Endothelial cell (in vitro differentiated cells): ENCODE data around the gene SMAD7. TPM values are rescaled to one million over a fixed set of nuclear protein-coding genes. Genes with fewer than 3 reads are reported as not detected.

Experiments
- DNase-seq: peaks from one replicate; pipeline ENCODE4 v3.0.0; 2021; ENCODE audit warnings: low spot score
- H3K27ac Mint-ChIP-seq: one replicate; pipeline ENCODE4 v1.8.0; 2021; ENCODE audit warnings: mixed read lengths, inconsistent platforms; ENCODE audit not compliant: unreplicated experiment
- H3K27me3 Mint-ChIP-seq: one replicate; pipeline ENCODE4 v1.8.0; 2021; ENCODE audit warnings: mild to moderate bottlenecking, moderate library complexity, mixed read lengths, inconsistent platforms; ENCODE audit not compliant: unreplicated experiment
- H3K36me3 Mint-ChIP-seq: one replicate; pipeline ENCODE4 v1.8.0; 2021; ENCODE audit warnings: mild to moderate bottlenecking, low read depth, mixed read lengths, inconsistent platforms; ENCODE audit not compliant: unreplicated experiment
- H3K4me1 Mint-ChIP-seq: one replicate; pipeline ENCODE4 v1.8.0; 2021; ENCODE audit warnings: mild to moderate bottlenecking, mixed read lengths, inconsistent platforms; ENCODE audit not compliant: unreplicated experiment
- H3K4me3 Mint-ChIP-seq: one replicate; pipeline ENCODE4 v1.8.0; 2021; ENCODE audit warnings: mild to moderate bottlenecking, mixed read lengths, inconsistent platforms; ENCODE audit not compliant: unreplicated experiment
- H3K9me3 Mint-ChIP-seq: one replicate; pipeline ENCODE4 v1.8.0; 2021; ENCODE audit warnings: mixed read lengths, inconsistent platforms; ENCODE audit not compliant: unreplicated experiment
- CTCF ChIP-seq: fragments of 200-600 bp; sonication (generic); IDR thresholded peaks from one replicate; pipeline ENCODE4 v1.5.0; 2021; ENCODE audit warnings: antibody characterized with exemption; ENCODE audit not compliant: unreplicated experiment
- total RNA-seq: library from RNA; stranded (reverse); fragmentation: NEBNext Ultra II Directional; extraction: Animal tissue kit (Norgen Biotek cat#: 25700); gene quantifications from one replicate; pipeline ENCODE4 v1.2.1, GENCODE V29; 2021; ENCODE audit not compliant: unreplicated experiment

The SMAD7 gene
- total RNA-seq, 1 donor from 2014 or later = 30.1 TPM

DNA sequence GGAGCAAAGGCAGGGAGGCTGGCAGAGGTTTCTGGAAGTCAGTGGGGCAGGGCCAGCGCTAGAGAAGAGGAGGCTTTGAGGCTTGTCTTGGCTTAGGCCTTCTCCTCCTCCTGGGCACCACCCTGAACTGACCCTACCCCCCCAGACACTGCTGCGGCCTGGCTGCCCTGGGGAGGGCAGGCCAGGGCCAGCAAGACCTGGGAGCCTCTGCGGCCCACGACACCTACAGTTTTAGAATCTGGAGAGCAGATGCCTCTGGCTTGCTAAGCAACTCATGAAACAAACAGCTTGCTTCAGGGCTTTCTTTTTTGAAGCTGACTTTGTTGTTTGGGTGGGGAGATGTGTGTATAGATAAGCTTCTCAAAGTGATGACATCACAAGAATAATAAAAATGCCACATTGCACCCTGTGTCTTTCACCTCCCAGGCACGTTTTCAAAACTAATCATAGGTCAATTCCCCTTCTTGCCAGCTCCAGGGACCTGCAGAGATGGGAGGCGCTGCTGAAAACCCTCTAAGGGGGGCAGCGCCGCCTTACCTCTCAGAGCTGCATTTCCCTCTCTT is 46.2 kb upstream of the SMAD7 start:
- Mint-ChIP-seq H3K27me3 (peaks cover 6% of the 10 kb centered on the region), H3K4me3 (no peak overlapping the region), H3K4me1 (peaks cover 8% of the 10 kb centered on the region), H3K36me3 (no peaks in the 10 kb centered on the region), H3K9me3 (no peaks in the 10 kb centered on the region), H3K27ac (peak overlapping the region; percentile 54)
- DNase-seq = no peak
- no peak for TF ChIP-seq CTCF

- DNase-seq = no peak
- Mint-ChIP-seq H3K4me1 (peaks cover 8% of the 10 kb centered on the region), H3K27ac (no peak overlapping the region), H3K9me3 (no peaks in the 10 kb centered on the region), H3K36me3 (no peaks in the 10 kb centered on the region), H3K27me3 (peaks cover 5% of the 10 kb centered on the region), H3K4me3 (no peak overlapping the region)
- no peak for TF ChIP-seq CTCF
Measured at GRCh38 chr18:48996041-48996440, 45.3 kb upstream of the SMAD7 start.

DNA sequence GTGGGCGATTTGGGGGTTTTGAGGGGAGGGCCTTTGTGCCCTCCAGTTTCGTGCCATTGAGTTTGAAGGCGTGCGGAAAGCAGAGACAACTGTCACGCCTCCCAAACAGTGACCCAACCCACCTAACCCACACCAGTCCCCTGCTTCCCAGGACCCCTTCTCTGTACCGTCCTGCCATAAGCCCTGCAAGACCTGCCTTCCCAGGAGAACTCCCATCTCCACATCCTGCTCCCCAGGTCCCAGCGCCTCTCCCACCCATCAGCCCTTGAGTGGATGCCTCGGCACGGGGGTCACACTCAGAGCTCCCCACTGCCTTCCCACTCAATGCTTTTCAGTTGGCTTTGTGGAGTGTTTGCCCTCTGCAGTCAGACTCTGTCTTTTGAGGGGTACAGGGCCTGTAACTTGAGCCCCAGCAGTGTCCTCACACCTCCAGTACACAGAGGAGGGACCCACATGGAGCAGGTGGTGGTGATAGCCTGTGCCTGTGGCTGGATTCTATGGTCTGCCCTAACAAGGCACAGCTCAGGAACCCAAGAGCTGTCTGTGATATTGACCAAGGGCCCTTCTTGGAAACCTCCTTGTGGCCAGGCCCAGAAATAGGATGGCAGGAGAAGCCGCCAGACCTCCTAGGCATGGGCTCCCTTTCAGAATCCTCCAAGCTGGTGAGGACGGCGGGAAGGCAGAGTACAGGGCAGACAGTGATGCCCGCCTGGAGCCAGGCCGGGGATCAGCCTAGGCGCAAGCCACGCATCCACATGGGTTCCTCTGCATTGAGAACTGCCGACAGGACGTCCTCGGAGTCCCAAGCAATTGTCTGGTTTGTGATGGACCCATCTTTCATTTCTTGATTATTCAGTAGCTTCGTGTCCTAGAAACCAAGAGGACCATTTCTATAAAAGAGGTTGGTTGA is 44.4 kb upstream of the SMAD7 start:
- Mint-ChIP-seq H3K27ac (no peak overlapping the region), H3K9me3 (no peaks in the 10 kb centered on the region), H3K4me1 (peaks cover 8% of the 10 kb centered on the region), H3K27me3 (peaks cover 7% of the 10 kb centered on the region), H3K4me3 (no peak overlapping the region), H3K36me3 (no peaks in the 10 kb centered on the region)
- no peak for DNase-seq
- no peak for TF ChIP-seq CTCF

GRCh38 chr18:48994044-48994651 is 43.4 kb upstream of the SMAD7 start:
- Mint-ChIP-seq H3K4me1 (peaks cover 8% of the 10 kb centered on the region), H3K36me3 (no peaks in the 10 kb centered on the region), H3K27me3 (peaks cover 7% of the 10 kb centered on the region), H3K27ac (no peak overlapping the region), H3K4me3 (no peak overlapping the region), H3K9me3 (no peaks in the 10 kb centered on the region)
- DNase-seq = no peak
- no peak for TF ChIP-seq CTCF
